HCEC 1CT (cell line): ENCODE results near the gene ACSL3.

Experiments
- DNase-seq: peaks from one replicate; pipeline ENCODE4 v3.0.0-alpha.2; 2017

The ACSL3 gene

GRCh38 chr2:222883420-222883819 is 22.6 kb downstream of the ACSL3 start:
- no peak for DNase-seq

GRCh38 chr2:222884114-222884771 is 23.4 kb downstream of the ACSL3 start:
- DNase-seq, result no peak

- DNase-seq, result no peak
Observed at GRCh38 chr2:222884805-222885424, 24.1 kb downstream of the ACSL3 start.

- DNase-seq, result peak; percentile 43
Observed at GRCh38 chr2:222887124-222887523, 26.3 kb downstream of the ACSL3 start.

GRCh38 chr2:222888716-222889115 is 27.9 kb downstream of the ACSL3 start:
- no peak for DNase-seq

- DNase-seq, result peak; percentile 30
Observed at GRCh38 chr2:222891890-222892289, 31.1 kb downstream of the ACSL3 start.

- DNase-seq, result peak; percentile 62
Observed at GRCh38 chr2:222892321-222892720, 31.5 kb downstream of the ACSL3 start.

GRCh38 chr2:222892761-222893160 is 31.9 kb downstream of the ACSL3 start:
- DNase-seq, result no peak

- DNase-seq, result no peak
Observed at GRCh38 chr2:222893716-222894115, 32.9 kb downstream of the ACSL3 start.

- DNase-seq, result no peak
Observed at GRCh38 chr2:222895144-222895543, 34.3 kb downstream of the ACSL3 start.

- no peak for DNase-seq
Observed at GRCh38 chr2:222897898-222898297, 37.1 kb downstream of the ACSL3 start.

GRCh38 chr2:222899413-222900181 is 38.8 kb downstream of the ACSL3 start:
- DNase-seq, result no peak

GRCh38 chr2:222900354-222900753 is 39.5 kb downstream of the ACSL3 start:
- DNase-seq, result peak; percentile 60

GRCh38 chr2:222902660-222903059 is 41.8 kb downstream of the ACSL3 start:
- DNase-seq, result no peak

GRCh38 chr2:222903234-222904220 is 42.7 kb downstream of the ACSL3 start:
- peak; percentile 54 for DNase-seq

GRCh38 chr2:222904557-222905258 is 43.9 kb downstream of the ACSL3 start:
- DNase-seq, result peak; percentile 82

- DNase-seq, result no peak
Observed at GRCh38 chr2:222907048-222907447, 46.2 kb downstream of the ACSL3 start.

- DNase-seq, result peak; percentile 11
Observed at GRCh38 chr2:222907790-222908441, 47.1 kb downstream of the ACSL3 start.

GRCh38 chr2:222909286-222909685 is 48.5 kb downstream of the ACSL3 start:
- DNase-seq, result no peak

GRCh38 chr2:222912117-222912516 is 51.3 kb downstream of the ACSL3 start:
- no peak for DNase-seq

GRCh38 chr2:222912776-222913175 is 51.9 kb downstream of the ACSL3 start:
- no peak for DNase-seq
